ENCODE measurements around the gene IPPK. TPM values are rescaled to one million over a fixed set of nuclear protein-coding genes. Genes with fewer than 3 reads are reported as not detected.
"Not testable (repeated sequence)": the region's sequence is repeated elsewhere in the genome, so short reads cannot be mapped to it uniquely, and the experiment has no call there.

Gene IPPK
- total RNA-seq, 1 donor from 2014 or later = 11.0 TPM

DNA sequence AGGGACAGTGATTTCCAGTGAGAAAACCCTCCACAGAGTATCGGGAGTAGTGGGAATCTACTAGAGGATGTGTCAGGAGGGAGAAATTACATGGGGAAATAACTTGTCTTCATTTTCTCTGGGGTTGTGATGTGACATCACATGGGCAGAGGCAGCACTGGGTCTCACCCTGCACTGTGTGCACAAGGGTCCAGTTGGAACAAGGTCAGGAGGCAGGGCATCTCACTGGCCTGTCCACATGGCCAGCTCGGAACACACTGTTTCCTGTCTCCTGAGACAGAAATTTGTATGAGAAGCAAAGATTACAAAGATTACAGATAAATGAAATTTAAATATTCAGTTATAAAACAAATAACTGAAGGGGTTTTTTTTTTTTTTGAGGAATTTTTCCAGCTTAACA, 71.5 kb downstream of the IPPK start:
- DNase-seq (ENCODE audit: low read depth) = no peak

DNA sequence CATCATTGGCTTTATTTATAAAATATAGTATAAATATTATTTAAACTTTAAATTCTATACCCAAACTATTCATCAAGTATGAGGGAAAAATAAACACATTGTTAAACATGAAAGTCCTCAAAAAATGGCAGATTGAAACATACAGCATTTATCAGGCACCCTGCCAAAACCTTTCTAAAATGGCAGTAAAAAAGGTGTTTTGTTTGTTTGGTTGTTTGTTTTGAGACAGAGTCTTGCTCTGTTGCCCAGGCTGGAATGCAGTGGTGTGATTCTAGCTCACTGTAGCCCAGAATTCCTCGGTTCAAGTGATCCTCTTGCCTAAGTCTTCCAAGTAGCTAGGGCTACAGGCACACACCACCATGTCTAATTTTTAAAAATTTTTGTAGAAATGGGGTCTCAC, 74.0 kb downstream of the IPPK start:
- DNase-seq (ENCODE audit: low read depth) = no peak

DNA sequence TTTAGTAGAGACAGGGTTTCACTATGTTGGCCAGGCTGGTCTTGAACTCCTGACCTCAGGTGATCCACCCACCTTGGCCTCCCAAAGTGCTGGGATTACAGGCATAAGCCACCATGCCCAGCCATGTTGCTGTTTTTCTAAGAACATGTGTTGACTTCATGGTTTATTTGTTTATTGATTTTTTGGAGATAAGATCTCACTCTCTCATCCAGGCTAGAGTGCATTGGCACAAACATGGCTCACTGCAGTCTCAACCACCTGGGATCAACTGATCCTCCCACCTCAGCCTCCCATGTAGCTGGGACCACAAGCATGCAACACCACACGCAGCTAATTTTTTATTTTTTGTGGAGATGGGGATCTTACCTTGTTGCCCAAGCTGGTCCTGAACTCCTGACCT, 74.9 kb downstream of the IPPK start:
- DNase-seq (ENCODE audit: low read depth) = not testable (repeated sequence)

DNA sequence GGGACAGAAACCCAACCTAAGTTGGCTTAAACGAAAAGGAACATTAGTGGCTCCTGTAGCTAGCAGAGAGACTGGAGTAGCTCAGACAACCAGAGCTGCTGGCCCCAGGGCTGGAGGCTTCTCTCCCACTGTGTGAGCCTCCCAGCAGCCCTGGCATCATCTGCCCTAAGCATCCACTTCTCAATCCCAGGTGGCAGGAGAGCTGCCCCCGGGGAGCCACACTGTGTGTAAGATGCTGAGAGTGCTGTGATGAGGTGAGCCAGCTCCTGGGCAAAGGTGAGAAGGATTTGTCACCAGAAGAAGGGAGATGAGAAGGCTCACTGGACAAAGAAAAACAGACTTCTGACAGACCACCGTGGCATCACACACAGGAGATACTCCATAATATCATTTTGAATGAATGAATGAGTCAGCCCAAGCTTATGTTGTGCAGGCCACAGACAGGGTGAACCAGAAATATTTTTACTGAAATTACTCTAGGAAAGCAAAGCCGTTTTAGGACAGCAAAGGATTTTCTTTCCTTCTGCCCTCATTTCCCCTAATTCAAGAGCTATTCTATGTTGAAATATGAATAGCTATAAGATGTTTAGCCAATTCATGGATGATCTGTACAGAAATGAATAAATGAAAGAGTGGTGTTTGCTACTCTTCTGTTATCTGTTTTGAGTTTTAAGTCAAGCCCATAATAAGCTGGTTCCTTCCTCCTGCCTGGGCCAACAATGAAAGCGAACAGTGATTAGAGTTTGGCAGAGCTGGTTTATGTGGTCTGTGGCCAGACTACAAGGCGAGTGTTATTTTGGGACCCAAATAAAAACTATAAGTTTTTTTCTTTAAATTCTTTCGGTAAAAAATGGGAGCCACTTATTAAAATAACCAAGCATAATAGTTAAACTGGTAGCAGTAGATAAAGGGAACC, 76.7 kb downstream of the IPPK start:
- peak; percentile 33 for DNase-seq (ENCODE audit: low read depth)

DNA sequence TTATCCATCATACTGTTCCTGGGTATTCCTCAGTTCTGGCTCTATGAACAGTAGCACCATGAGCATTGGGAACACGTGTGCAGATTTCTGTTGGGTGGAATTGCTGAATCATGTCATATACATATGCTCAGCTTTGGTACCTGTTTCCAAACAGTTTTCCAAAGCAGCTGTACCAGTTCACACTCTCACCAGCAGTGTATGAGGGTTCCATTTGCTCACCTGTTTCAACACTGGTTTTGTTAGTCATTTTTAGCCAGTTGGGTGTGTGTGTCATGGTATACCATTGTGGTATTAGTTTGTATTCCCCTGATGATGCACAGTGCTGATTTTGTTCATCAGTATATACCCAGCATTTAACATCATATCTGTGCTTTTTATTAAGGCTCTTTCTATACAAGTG, 77.4 kb downstream of the IPPK start:
- no peak for DNase-seq (ENCODE audit: low read depth)

DNA sequence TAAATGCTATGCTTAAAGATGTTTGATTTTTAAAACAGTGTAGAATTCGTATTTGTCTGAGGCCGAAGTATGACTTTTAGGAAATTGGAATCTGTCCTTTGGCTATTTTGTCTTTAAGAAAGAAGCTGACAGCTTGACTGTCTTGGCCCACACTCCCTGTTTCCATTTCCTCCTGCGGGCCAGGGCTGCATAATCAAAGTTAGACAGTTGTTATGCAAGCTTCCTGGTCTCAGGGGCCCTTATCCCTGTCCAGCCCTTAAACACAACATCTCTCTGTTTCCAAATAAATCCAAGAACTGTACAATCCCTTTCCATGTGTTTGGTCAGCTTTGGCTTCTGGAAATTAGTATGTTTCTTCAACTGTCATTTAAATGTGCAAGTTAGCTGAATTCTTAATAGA, 79.6 kb downstream of the IPPK start:
- DNase-seq (ENCODE audit: low read depth) = peak; percentile 50

DNA sequence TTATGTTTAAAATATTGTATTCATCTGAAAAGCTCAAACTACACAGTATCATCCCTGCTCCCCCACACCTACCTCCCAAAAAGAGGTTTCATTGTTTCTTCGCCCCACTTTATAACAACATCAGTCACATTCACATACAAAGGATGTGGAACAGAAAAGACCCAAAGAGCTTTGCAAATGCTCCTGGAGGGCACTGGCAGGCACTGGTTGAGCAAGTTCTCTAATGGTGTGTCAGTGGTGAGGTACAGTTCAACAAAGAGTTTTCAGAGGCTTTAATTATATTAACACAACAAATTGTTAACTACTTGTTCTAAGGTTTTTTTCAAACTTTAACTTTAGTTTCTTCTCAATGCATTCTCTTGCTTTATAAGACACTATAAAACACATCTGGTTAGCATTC, 80.0 kb downstream of the IPPK start:
- no peak for DNase-seq (ENCODE audit: low read depth)

DNA sequence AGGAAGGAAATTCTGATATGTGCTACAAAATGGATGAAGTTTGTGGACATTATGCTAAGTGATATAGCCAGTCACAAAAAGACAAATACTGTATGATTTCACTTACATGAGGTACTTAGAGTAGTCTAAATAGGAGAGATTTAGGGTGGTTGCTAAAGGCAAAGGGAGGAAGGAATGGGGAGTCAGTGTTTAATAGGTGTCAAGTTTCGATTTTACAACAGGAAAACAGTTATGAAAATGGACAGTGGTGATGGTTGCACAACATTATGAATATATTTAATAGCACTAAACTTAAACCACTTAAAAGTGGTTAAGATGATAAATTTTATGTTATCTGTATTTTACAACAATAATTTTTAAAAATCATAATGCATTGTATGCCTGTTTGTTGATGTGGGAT, 93.8 kb downstream of the IPPK start:
- no peak for DNase-seq (ENCODE audit: low read depth)

DNA sequence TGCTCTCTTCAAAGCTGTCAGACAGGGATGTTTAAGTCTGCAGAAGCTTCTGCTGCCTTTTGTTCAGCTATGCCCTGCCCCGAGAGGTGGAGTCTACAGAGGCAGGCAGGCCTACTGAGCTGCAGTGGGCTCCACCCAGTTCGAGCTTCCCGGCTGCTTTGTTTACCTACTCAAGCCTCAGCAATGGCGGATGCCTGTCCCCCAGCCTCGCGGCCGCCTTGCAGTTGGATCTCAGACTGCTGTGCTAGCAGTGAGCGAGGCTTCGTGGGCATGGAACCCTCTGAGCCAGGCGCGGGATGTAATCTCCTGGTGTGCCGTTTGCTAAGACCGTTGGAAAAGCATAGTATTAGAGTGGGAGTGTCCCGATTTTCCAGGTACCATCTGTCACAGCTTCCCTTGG, 96.3 kb downstream of the IPPK start:
- not testable (repeated sequence) for DNase-seq (ENCODE audit: low read depth)

DNA sequence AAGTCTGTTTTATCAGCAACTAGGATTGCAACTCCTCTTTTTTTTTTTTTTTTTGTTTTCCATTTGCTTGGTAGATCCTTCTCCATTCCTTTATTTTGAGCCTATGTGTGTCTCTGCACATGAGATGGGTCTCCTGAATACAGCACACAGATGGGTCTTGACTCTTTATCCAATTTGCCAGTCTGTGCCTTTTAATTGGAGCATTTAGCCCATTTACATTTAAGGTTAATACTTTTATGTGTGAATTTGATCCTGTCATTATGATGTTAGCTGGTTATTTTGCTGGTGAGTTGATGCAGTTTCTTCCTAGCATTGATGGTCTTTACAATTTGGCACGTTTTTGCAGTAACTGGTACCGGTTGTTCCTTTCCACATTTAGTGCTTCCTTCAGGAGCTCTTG, 98.1 kb downstream of the IPPK start:
- DNase-seq (ENCODE audit: low read depth) = not testable (repeated sequence)

DNA sequence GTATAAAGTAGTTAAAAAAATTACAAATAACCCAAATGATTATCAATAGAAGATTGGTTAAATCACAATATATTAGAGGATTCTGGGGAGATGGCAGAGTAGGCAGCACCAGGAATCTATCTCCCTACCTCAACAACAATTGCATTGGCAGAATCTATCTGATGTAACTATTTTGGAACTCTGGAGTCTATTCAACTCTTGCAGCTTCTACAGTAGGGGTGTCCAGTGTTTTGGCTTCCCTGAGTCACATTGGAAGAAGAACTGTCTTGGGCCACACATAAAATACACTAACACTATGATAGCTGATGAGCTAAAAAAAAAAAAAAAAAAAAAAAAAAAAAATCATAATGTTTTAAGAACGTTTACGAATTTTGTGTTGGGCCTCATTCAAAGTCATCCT, 104.9 kb downstream of the IPPK start:
- peak; percentile 81 for DNase-seq (ENCODE audit: low read depth)

DNA sequence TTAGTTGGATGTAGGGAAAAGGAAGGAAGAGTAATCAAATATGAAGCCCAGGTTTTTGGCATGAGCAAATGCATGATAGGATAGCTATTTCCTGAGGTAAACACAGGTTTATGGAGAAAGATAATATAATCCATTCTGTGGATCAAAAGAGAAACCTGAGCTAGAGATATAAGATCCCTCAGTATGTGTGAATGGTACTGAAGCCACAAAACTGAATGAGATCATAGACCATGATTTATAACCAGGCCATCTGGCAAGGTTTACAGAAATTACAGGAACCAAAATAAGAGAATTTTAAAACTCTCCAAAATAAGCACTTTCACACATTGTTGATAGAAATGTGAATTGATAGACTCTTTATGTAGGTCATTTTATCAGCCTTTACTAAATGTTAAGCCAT, 105.4 kb downstream of the IPPK start:
- peak; percentile 84 for DNase-seq (ENCODE audit: low read depth)

Other genes starting within 250 kb of the IPPK start
- not detected in 2 replicates for gene OMD, start 245.7 kb downstream of the IPPK start, total RNA-seq
- gene ASPN, start 187.6 kb downstream of the IPPK start, total RNA-seq = 0.19 TPM in 1 of 2 replicates, not detected in the other
- 11.2 and 11.8 TPM in 2 replicates for gene ECM2, start 134.1 kb downstream of the IPPK start, total RNA-seq
- gene BICD2, start 94.7 kb upstream of the IPPK start, total RNA-seq = 60.6 and 68.3 TPM in 2 replicates
- 12.5 and 13.4 TPM in 2 replicates for gene ZNF484, start 207.9 kb upstream of the IPPK start, total RNA-seq